Kidney epithelial cell (primary cell): ENCODE measurements around the gene CS. TPM values are rescaled to one million over a fixed set of nuclear protein-coding genes. Genes with fewer than 3 reads are reported as not detected.

Source experiments
- DNase-seq: peaks from one replicate; pipeline ENCODE4 v3.0.0-alpha.2; 2010; ENCODE audit warnings: low read depth
- H3K27me3 ChIP-seq: 2 replicates; pipeline ENCODE4 v1.6.0; 2011; ENCODE audit warnings: low read length; ENCODE audit not compliant: control insufficient read depth, insufficient read depth
- H3K36me3 ChIP-seq: 2 replicates; pipeline ENCODE4 v1.5.1; 2011; ENCODE audit warnings: low read length; ENCODE audit not compliant: control insufficient read depth, insufficient read depth
- H3K4me3 ChIP-seq: 2 replicates; pipeline ENCODE4 v1.5.1; 2011; ENCODE audit warnings: low read depth, mild to moderate bottlenecking, control low read depth, low read length
- CTCF ChIP-seq: IDR thresholded peaks from 2 replicates; pipeline ENCODE4 v1.5.1; 2011; ENCODE audit warnings: mild to moderate bottlenecking, moderate library complexity, low read length, control low read depth, inconsistent platforms; ENCODE audit not compliant: insufficient read depth, poor library complexity, severe bottlenecking
- total RNA-seq: library from RNA; depleted of rRNA; stranded (reverse); fragments of >200 nt; gene quantifications from 2 replicates; pipeline ENCODE4 v1.2.3, GENCODE V29; 2015

The CS gene
- total RNA-seq, 1 donor from 2014 or later: 143 TPM

GRCh38 chr12:56221757-56222530 lies 78.2 kb downstream of the CS start, which contains the start of gene RNF41:
Gene RNF41, minus strand, starts transcription at chr12:56221922. Its CDS starts 7,875 bp downstream, at chr12:56214047.
- H3K36me3 ChIP-seq: peaks cover 2% of the 10 kb centered on the region
- DNase-seq: peak; percentile 92
- H3K4me3 ChIP-seq: peak within 1 kb of the TSS; percentile 59
- TF ChIP-seq CTCF: no peak
- H3K27me3 ChIP-seq: no peaks in the 10 kb centered on the region

Other genes starting within 250 kb of the CS start
- gene ERBB3, start 220.2 kb downstream of the CS start, total RNA-seq: 12.3 and 17.3 TPM in 2 replicates
- 149 and 179 TPM in 2 replicates for gene PA2G4, start 195.8 kb downstream of the CS start, total RNA-seq
- gene RPL41, start 183.7 kb downstream of the CS start, total RNA-seq: 2,735 and 3,237 TPM in 2 replicates
- 3.0 and 4.7 TPM in 2 replicates for gene ZC3H10, start 182.1 kb downstream of the CS start, total RNA-seq
- 213 and 309 TPM in 2 replicates for gene ESYT1, start 172.1 kb downstream of the CS start, total RNA-seq
- gene MYL6B, start 147.7 kb downstream of the CS start, total RNA-seq: 95.2 and 107 TPM in 2 replicates
- 1,283 and 1,365 TPM in 2 replicates for gene MYL6, start 142.0 kb downstream of the CS start, total RNA-seq
- gene SMARCC2, start 110.8 kb downstream of the CS start, total RNA-seq: 33.7 and 40.5 TPM in 2 replicates
- gene RNF41, start 78.4 kb downstream of the CS start, total RNA-seq: 77.4 and 94.0 TPM in 2 replicates
- 38.9 and 47.6 TPM in 2 replicates for gene NABP2, start 76.0 kb downstream of the CS start, total RNA-seq
- 0.08 TPM in 1 of 2 replicates, not detected in the other for gene SLC39A5, start 70.3 kb downstream of the CS start, total RNA-seq
- 38.8 and 45.2 TPM in 2 replicates for gene ANKRD52, start 41.9 kb downstream of the CS start, total RNA-seq
- 13.7 and 14.6 TPM in 2 replicates for gene COQ10A, start 33.4 kb downstream of the CS start, total RNA-seq
- 134 and 150 TPM in 2 replicates for gene CNPY2, start 15.7 kb upstream of the CS start, total RNA-seq
- gene PAN2, start 33.7 kb upstream of the CS start, total RNA-seq: 21.6 and 33.4 TPM in 2 replicates
- 30.9 and 33.6 TPM in 2 replicates for gene IL23A, start 38.6 kb upstream of the CS start, total RNA-seq
- 125 and 133 TPM in 2 replicates for gene STAT2, start 59.8 kb upstream of the CS start, total RNA-seq
- gene APOF, start 62.5 kb upstream of the CS start, total RNA-seq: not detected in 2 replicates
- 10.3 and 15.5 TPM in 2 replicates for gene TIMELESS, start 149.1 kb upstream of the CS start, total RNA-seq
- not detected in 2 replicates for gene MIP, start 154.3 kb upstream of the CS start, total RNA-seq
- 1.0 and 1.1 TPM in 2 replicates for gene SPRYD4, start 168.2 kb upstream of the CS start, total RNA-seq
- 2.3 and 3.3 TPM in 2 replicates for gene GLS2, start 187.8 kb upstream of the CS start, total RNA-seq
- gene RBMS2, start 221.5 kb upstream of the CS start, total RNA-seq: 37.2 and 42.4 TPM in 2 replicates